Endothelial cell of hepatic sinusoid (primary cell): Measurements from ENCODE around the gene SEPTIN1.
"Not testable (repeated sequence)": the region's sequence is repeated elsewhere in the genome, so short reads cannot be mapped to it uniquely, and the experiment has no call there.

Source experiments
- in situ Hi-C: cut with HindIII; loops from 2 replicates; pipeline ENCODE4 v1.10.0; 2017; ENCODE audit warnings: low sequenced_read_pairs

Gene SEPTIN1

DNA sequence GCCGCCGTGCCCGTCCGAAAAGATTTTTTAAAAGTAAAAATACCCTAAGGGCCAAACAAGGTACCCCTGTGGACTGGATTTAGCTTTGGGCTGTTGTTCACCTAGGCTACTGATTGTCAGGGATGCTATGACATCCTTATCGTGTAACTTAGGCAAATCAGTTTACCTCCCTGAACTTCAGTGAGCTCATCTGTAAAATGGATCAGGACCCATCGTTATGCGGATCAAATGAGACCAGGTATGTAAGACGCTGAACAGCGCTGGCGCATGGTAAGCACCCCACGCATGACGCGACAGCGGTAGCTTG lies 24.4 kb upstream of the SEPTIN1 start:
- in situ Hi-C loops: no loop called here

DNA sequence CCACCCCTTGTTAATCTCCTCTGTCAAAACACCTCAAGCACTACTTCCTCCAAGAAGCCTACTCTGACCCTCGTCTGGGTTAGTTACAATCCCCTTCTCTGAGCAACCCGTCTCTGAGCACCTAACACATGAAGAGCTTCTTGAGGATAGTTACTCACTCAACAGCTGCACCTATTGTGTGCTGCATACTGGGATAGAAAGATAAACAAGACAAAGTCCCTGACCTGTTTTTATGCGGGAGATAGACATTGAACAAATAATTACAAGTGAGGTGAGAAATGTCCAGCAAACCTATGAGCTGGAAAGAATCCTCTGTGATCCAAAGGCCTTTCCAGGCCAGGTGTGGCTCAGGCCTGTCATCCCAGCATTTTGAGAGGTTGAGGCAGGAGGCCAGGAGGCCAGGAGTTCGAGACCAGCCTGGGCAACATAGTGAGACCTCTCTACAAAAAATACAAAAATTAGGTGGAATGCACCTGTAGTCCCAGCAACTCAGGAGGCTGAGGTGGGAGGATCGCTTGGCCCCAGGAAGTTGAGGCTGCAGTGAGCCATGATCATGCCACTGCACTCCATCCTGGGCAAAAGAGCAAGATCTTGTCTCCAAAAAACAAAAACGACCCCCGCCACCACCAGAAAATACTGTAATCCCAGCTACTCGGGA lies 19.5 kb upstream of the SEPTIN1 start:
- in situ Hi-C loops: no loop called here

DNA sequence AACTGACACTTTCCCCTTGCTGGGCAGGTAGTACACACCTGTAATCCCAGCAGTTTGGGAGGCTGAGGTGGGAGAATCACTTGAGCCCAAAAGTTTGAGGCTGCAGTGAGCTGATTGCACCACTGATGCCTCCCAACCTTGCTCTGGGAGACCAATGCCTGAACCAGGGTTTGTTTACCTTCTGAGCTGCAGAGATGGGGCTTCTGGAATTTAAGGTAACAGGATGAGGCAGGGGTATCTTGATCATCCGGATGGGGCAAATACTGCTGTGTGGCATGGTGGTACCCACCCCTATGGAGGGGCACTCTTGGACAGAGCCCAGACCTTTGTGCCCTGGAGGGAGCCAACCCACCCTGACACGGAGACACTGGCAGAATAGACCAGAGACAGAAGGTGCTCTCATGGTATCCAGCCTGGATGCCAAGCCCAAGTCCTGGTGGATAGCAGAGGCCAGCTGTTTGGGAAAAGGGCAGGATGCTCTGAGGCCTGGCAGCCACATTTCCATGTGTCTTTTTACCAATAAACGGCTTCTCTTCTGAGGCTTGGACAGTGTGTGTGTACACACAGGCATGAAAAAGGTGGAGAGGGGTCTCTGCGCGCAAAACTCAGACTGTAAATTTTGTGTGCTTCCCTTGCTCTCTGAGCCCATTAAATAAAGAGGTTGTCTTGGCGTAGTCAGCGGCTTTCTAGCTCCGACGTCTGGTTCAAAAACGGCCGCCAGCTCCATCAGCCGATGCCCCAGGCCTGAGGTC lies 17.2 kb upstream of the SEPTIN1 start:
- in situ Hi-C loops: no loop called here

DNA sequence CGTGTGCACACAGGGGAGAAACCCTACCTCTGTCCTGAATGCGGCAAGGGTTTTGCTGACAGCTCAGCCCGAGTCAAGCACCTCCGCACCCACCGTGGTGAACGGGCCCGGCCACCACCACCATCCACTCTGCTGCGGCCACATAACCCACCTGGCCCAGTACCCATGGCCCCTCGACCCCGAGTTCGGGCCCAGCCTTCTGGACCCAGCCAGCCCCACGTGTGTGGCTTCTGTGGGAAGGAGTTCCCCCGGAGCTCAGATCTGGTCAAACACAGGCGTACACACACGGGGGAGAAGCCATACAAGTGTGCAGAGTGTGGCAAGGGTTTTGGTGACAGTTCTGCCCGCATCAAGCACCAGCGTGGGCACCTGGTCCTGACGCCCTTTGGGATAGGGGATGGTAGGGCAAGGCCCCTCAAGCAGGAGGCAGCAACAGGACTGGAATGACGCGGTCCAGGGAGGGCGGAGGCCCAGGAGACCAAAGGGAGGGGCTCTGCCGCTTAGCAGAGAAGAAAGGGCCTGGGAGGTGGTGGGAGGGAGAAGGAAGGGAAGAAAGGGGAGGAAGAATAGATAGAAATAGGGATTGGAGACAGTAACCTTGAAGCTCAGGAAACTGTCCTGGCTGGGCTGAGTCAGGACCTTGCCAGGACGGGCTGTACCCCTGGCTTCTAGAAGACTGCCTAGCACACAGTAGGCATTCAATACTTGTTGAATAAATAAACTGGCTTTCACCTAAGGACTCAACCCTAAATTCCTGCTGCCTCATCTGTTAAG lies 16.5 kb upstream of the SEPTIN1 start:
- in situ Hi-C loops: no loop called here

DNA sequence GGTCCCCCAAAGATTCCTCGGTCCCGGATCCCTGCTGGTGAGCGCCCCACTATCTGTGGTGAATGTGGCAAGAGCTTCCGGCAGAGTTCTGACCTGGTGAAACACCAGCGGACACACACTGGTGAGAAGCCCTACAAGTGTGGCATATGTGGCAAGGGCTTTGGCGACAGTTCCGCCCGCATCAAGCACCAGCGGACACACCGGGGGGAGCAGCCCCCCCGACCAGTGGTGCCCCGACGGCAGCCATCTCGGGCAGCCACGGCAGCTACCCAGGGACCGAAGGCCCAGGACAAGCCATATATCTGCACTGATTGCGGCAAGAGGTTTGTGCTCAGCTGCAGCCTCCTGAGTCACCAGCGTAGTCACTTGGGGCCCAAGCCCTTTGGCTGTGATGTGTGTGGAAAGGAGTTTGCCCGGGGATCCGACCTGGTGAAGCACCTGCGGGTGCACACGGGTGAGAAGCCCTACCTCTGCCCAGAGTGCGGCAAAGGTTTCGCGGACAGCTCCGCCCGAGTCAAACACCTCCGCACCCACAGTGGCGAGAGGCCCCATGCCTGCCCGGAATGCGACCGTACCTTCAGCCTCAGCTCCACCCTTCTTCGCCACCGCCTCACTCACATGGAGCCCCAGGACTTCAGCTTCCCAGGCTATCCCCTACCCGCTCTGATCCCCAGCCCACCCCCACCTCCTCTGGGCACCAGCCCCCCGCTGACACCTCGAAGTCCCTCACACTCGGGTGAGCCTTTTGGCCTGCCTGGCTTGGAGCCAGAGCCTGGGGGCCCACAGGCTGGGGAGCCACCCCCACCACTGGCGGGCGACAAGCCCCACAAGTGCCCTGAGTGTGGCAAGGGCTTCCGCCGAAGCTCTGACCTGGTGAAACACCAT lies 15.7 kb upstream of the SEPTIN1 start:
- in situ Hi-C loops: no loop called here

DNA sequence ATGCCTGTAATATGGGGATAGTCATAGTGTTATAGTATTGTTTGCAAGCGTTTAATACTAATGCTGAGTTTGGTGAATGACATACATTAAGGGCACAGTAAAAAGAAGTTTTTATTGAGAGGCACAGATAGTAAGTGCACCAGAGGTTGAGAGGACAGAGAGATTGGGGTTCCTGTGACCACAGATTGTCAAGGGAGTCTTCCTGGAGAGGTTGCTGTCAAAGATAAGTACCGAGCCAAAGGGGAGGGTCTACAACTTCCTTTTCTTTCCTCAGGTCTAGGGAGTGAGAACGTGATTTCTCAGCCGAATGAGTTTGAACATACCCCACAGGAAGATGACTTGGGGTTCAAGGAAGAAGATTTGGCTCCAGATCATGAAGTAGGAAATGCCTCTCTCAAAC lies 14.7 kb upstream of the SEPTIN1 start:
- in situ Hi-C loops: no loop called here

DNA sequence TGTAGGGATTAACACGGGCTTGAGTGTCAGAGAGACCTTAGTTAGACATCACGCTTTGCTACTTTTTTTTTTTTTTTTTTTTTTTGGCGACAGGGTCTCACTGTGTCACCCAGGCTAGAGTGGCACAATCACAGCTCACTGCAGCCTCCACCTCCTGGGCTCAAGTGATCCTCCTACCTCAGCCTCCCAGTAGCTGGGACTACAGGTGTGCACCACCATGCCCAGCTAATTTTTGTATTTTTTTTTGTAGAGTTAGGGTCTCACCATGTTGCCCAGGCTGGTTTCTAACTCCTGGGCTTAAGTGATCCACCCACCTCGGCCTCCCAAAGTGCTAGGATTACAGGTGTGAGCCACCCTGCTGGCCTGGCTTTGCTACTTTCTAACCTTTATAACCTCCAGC lies 14.3 kb upstream of the SEPTIN1 start:
- in situ Hi-C loops: not testable (repeated sequence)

DNA sequence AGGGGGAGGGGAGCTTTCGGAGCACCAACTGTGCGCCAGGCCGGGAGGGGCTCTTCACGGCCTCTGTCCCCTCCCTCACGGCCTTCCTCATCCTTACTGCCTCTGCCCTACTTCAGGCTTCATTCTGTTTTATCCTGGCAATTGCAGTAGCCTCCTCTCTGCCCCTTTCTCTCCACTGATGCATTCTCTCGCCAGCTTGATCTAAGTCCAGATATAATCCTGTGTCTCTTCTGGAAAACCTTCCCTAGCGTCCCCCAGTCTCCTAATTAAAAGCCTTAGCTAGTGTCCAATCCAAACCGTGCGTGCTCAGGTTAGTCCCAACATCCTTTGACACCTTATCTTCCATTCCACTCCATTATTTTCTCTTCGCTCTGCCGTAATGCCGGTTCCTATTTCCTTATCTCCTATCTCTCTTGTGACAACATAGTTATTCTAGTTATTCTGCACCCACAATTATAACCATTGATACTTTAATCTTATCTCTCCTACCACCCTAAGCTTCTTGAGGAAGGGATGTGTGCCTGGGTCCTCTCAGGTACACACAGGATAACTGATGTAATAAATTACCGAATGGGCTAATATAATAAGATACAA lies 13.7 kb upstream of the SEPTIN1 start:
- in situ Hi-C loops: no loop called here

DNA sequence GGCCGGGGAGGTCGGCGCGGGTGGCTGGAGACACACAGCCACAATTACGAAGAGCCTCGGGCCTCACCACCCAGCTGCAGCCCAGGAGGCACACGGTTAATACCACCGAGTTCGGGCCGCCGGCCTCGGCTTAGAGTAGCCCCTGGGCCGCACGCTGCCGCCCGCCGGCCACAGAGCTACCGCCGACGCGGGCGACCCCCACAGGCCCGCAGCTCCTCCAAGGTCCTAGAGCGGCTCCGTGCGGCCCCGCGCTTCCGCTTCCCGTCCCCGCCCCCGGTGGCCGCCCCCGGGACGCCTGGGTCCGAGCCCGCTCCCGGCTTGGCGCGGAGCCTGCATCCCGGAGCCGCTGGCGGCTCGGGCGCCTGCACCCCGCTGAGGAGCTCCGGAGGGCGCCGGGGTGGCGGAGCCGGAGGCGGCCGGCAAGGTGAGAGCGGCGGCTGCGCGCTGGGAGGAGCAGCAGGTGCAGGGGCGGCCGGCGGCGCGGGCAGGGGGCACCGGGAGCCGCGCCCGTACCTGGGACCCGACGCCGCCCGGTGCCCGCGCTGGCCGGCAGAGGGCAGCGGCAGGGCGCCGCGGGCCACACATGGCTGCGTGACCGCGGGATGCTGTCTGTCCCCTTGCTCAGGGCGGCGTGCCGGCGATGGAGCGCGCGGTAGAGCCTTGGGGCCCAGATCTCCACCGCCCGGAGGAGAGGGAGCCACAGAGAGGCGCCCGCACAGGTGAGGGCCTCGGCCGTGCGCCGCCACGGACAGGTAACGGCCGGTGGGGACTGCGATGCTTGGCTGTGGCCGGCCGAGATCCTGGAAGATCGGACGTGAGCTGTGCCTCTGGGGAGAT lies 13.0 kb upstream of the SEPTIN1 start, which contains the start of gene ZNF48:
Gene ZNF48 (plus strand): TSS at position 266 of the 837 bp plus-strand sequence. CDS start 375 bp downstream, at position 641.
- in situ Hi-C loops: no loop called here

DNA sequence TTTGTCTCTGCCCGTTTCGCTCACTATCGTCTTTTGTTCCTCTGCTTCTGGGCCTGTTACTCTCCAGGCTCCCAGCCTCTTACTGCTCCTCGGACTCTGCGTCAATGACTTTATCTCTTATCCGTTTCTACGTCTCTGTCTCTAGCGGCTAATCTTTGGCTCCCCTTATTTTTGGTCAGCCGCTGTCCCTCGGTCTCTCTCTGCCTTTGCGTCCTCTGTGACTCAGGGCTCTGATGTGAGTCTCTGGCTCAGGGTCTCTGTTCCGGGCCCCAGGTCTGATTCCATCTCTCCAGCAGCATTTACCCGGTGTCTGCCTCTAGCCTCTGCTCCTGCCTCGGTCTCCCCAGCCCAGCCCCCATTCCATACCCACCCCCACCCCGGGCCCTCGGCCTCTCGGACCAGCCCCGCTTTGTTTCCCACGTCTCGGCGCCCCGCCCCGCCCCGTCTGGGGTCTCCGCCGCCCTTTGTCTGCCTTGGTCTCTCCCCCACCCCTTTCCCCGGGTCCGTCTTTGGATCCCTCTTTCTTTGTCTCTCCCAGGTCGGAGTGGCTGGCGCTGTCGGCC lies 12.3 kb upstream of the SEPTIN1 start:
- in situ Hi-C loops: no loop called here

DNA sequence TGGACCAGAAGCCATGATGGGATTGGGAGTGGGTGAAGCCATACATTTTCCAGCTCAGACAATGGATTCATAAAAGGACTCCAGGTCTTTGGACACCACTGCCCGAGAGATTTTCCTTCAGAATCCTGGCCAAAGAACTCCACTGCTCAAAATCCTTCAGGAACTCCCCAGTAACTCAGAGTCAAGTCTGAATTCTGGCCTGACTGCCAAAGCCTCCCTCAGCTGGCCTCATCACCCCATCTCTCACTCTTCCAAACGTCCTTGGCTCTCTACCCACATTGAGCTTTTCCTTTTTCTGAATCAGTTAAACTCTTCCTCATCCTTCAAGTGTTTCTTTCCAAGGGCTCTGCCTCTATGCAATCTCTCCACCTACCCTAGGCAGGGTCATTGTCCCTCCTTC lies 1.2 kb upstream of the SEPTIN1 start:
- in situ Hi-C loops: no loop called here

DNA sequence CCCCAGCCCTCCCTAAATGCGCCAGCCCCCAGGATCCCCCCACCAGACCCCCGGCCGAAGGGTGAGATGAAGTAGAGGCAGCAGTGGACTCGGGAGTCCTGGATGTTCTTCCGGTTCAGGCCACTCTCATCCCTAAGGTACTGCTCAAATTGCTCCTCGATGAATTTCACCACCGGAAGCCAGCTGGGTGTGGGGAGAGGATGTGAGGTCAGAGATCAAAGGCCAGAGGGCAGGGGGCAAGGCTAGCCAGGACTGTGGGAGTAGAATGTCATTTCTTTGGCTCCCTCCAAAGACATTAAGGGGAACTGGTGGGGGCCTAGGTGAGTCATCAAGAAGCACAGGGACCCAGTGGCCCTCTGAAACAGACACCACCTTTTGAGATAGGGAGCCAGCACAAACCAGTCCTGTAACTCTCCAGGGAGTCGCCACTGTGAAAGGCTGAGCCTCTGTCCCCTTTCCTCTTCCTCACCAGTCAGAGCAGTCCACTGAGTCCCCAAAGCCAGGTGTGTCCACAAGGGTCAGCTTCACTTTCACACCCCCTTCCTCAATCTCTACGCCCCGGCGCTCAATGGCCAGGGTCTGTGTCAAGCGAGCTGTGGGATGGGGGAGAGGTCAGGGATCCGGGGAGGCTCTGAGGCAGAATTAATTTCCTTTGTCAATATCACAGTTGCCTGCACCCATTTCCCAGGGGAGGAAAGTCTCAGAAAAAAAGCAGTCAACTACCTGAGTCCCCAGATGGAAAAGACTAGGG lies 895 bp downstream of the SEPTIN1 start:
- in situ Hi-C loops: no loop called here

DNA sequence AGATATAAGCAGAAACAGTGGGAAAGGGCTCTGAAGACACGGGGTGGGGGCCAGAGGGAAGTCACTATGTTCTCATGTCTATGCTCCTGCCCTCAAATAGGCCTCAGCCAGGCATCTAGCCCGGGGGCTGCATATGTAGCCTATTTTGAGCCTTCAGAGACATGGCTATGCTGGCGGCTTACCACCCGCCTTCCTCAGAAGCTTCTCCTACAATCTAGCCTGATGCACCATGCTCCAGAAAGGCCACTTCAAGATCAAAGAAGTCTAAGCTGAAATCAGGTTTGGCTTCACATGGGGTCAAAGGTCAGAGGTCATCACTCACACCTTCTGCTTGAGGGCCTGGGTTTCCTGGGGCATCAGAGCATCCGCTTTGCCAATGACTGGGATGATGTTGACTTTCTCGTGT lies 1.6 kb downstream of the SEPTIN1 start:
- in situ Hi-C loops: no loop called here

DNA sequence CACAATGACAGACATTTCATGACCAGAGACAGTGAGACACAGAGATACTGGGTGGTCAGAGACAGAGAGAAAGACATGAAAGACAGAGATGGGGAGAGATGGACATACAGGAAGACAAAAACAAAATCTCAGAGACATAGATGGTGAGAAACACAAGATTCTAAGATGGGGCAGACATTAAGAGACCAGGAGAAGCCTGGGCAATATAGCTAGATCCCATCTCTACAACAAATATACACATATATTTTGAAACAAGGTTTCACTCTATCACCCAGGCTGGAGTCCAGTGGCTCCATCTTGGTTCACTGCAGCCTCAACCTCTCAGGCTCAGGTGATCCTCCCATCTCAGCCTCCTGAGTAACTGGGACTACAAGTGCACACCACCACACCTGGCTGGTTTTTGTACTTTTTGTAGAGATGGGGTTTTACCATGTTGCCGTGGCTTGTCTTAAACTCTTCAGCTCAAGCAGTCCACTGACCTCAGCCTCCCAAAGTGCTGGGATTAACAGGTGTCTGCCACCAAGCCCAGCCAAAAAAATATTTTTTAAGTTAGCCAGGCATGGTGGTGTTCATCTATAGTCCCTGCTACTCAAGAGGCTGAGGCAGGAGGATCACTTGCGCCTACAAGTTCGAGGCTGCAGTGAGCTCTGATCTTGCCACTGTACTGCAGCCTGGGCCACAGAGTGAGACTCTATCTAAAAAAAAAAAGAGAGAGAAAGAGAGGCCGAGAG lies 2.1 kb downstream of the SEPTIN1 start:
- in situ Hi-C loops: no loop called here

DNA sequence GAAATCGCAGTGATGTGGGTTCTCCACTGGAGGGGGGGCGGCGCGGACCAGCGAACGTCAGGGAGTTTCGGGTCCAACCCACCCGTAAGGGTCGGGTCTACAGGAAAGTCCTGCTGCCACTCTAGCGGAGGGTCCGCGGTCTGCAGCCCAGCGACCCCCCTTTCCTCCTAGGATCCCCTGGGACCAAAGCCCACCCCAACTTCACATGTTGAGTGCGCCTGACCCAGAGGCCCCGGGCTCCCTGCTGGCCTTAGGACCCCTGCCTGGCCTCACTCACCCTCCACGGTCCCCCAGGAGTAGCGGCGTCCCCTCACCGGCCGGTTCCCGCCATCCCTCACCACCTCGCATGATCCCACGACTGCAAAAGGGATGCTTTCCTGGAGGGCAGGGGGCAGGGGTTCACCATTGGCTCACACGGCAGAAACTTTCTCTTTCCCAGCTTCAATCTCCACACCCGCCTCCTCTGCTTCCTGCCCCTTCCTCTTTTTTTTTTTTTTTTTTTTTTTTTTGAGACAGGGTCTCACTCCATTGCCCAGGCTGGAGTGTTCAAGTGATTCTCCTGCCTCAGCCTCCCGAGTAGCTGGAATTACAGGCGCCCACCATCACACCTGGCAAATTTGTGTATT lies 3.1 kb downstream of the SEPTIN1 start:
- in situ Hi-C loops: no loop called here

DNA sequence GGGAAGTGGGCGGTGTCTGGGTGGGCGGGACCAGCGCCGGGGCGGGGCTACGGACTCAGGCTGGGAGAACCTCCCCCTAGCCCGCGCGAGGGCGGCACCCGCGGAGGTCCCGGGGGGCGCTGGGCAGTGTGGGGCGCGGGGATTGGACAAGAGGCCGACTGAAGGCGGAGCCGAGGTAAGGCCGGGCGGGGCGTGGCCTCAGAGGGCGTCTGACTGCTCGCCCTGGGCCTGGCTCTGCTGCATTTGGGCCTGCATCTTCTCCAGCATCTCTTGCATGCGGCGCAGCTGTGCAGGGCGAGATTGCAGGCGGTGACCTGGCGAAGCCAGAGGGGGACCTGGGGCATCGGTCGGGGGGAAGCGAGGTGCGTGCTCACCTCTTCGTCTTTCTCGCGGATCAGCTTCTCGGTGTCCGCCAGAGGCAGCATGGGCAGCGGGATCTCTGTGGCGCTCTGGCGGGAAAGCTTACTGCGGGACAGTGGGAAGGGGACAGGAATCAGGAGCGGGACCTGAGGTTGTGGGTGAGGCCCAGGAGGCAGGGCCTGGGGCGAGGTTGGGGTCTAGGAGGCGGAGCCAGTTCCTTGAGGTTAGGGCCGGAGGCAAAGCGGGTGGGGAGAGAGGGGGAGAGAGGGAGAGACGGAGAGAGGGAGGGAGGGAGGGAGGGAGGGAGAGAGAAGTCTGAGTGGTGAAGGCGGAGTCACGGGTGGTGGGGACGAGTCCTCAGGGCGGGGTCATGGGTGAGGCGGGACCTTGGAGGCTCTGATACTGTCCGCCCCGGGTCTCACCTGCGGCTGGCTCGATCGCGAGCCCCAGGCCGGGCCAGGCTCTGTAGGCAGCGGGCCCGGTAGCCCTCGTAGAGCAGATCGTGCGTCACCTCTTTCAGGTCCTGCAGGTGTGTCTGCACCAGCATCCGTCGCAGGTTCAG lies 3.9 kb downstream of the SEPTIN1 start:
- in situ Hi-C loops: no loop called here
